ENCODE results near the gene GRIK2. TPM values are rescaled to one million over a fixed set of nuclear protein-coding genes. Genes with fewer than 3 reads are reported as not detected.

GRIK2 gene
- total and polyA plus RNA-seq, 2 experiments from 2014 or later, result 1.4 to 7.1 TPM

- in situ Hi-C loops (cut with MboI), result no loop called here
- Histone ChIP-seq H3K9me2 (ENCODE audit: insufficient read depth) (no peaks in the 10 kb centered on the region), H4K20me1 (ENCODE audit: insufficient read depth) (no peaks in the 10 kb centered on the region), H3K27ac (no peak overlapping the region), H3K9me3 (ENCODE audit: low read depth) (no peaks in the 10 kb centered on the region), H3K4me3 (no peak overlapping the region), H3K27me3 (replicated peaks; ENCODE audit: insufficient read depth) (no peaks in the 10 kb centered on the region), H2AFZ (peak overlapping the region; percentile 14; the same call in 1 of the 2 replicates), H3K36me3 (ENCODE audit: low read depth) (no peaks in the 10 kb centered on the region), H3K4me1 (ENCODE audit: insufficient read depth) (peaks cover 32% of the 10 kb centered on the region), H3F3A (ENCODE audit: insufficient read depth) (peaks cover 20% of the 10 kb centered on the region; the same call in 1 of the 2 replicates), H3K4me2 (ENCODE audit: unreplicated experiment) (peak overlapping the region; percentile 62), H3K79me2 (ENCODE audit: insufficient read depth) (no peaks in the 10 kb centered on the region), H3K9ac (no peak overlapping the region)
- no peak for TF ChIP-seq EZH2phosphoT487 (IDR thresholded peaks at IDR 0.05; ENCODE audit: insufficient read depth, low read depth)
- no peak for TF ChIP-seq EZH2 (IDR thresholded peaks at IDR 0.05; ENCODE audit: insufficient read depth, poor library complexity, severe bottlenecking)
- DNase-seq, result peak; percentile 53
- WGBS, 2 experiments (ENCODE audit: low coverage in 1 of 2, low lambda C conversion rate in 2 of 2, missing lambda C conversion rate in 2 of 2), result 43 to 51% methylated on average over 5 of the region's 5 CpGs
Measured at GRCh38 chr6:101544286-101544685, 150.8 kb downstream of the GRIK2 start.

- H3K9me3 ChIP-seq (ENCODE audit: low read depth), result no peaks in the 10 kb centered on the region
- peak; percentile 42 for DNase-seq
- H3K9me2 ChIP-seq (ENCODE audit: insufficient read depth), result no peaks in the 10 kb centered on the region
- in situ Hi-C loops (cut with MboI), result no loop called here
- H3K4me3 ChIP-seq, result no peak overlapping the region
- no peaks in the 10 kb centered on the region for H3K36me3 ChIP-seq (ENCODE audit: low read depth)
- no peaks in the 10 kb centered on the region for H3K79me2 ChIP-seq (ENCODE audit: insufficient read depth)
- no peaks in the 10 kb centered on the region for H3K27me3 ChIP-seq (replicated peaks; ENCODE audit: insufficient read depth)
- H4K20me1 ChIP-seq (ENCODE audit: insufficient read depth), result no peaks in the 10 kb centered on the region
- no peak overlapping the region for H3K27ac ChIP-seq
- peaks cover 23% of the 10 kb centered on the region for H3K4me1 ChIP-seq (ENCODE audit: insufficient read depth)
- H3K4me2 ChIP-seq (ENCODE audit: unreplicated experiment), result peak overlapping the region; percentile 62
- WGBS, 2 experiments (ENCODE audit: low coverage in 1 of 2, low lambda C conversion rate in 2 of 2, missing lambda C conversion rate in 2 of 2), result 47 to 49% methylated on average over 3 of the region's 3 CpGs
- TF ChIP-seq EZH2 (IDR thresholded peaks at IDR 0.05; ENCODE audit: insufficient read depth, poor library complexity, severe bottlenecking) (no peak), EZH2phosphoT487 (IDR thresholded peaks at IDR 0.05; ENCODE audit: insufficient read depth, low read depth) (no peak)
- peak overlapping the region; percentile 4; the same call in 1 of the 2 replicates for H2AFZ ChIP-seq
- H3F3A ChIP-seq (ENCODE audit: insufficient read depth), result peaks cover 20% of the 10 kb centered on the region; the same call in 1 of the 2 replicates
- no peak overlapping the region for H3K9ac ChIP-seq
Measured at GRCh38 chr6:101545191-101545590, 151.7 kb downstream of the GRIK2 start.

GRCh38 chr6:101550451-101550850, 156.9 kb downstream of the GRIK2 start:
- Histone ChIP-seq H3K27me3 (replicated peaks; ENCODE audit: insufficient read depth) (no peaks in the 10 kb centered on the region), H3K9me3 (ENCODE audit: low read depth) (no peaks in the 10 kb centered on the region), H3K36me3 (ENCODE audit: low read depth) (no peaks in the 10 kb centered on the region), H4K20me1 (ENCODE audit: insufficient read depth) (no peaks in the 10 kb centered on the region), H3K79me2 (ENCODE audit: insufficient read depth) (no peaks in the 10 kb centered on the region), H3K9me2 (ENCODE audit: insufficient read depth) (no peaks in the 10 kb centered on the region), H3K4me2 (ENCODE audit: unreplicated experiment) (no peak overlapping the region), H2AFZ (no peak overlapping the region), H3K27ac (no peak overlapping the region), H3K4me1 (ENCODE audit: insufficient read depth) (peaks cover 6% of the 10 kb centered on the region), H3K9ac (no peak overlapping the region), H3K4me3 (no peak overlapping the region), H3F3A (ENCODE audit: insufficient read depth) (peaks cover 8% of the 10 kb centered on the region; the same call in 1 of the 2 replicates)
- no peak for DNase-seq
- WGBS, 2 experiments (ENCODE audit: low coverage in 1 of 2, low lambda C conversion rate in 2 of 2, missing lambda C conversion rate in 2 of 2), result 68 to 70% methylated on average over 4 of the region's 4 CpGs
- in situ Hi-C loops (cut with MboI), result no loop called here
- TF ChIP-seq EZH2phosphoT487 (IDR thresholded peaks at IDR 0.05; ENCODE audit: insufficient read depth, low read depth) (no peak), EZH2 (IDR thresholded peaks at IDR 0.05; ENCODE audit: insufficient read depth, poor library complexity, severe bottlenecking) (no peak)

GRCh38 chr6:101554231-101554630, 160.7 kb downstream of the GRIK2 start:
- H3K79me2 ChIP-seq (ENCODE audit: insufficient read depth), result no peaks in the 10 kb centered on the region
- no peak overlapping the region for H2AFZ ChIP-seq
- no peak for DNase-seq
- H3K9me2 ChIP-seq (ENCODE audit: insufficient read depth), result no peaks in the 10 kb centered on the region
- WGBS, 2 experiments (ENCODE audit: low coverage in 1 of 2, low lambda C conversion rate in 2 of 2, missing lambda C conversion rate in 2 of 2), result 6 to 29% methylated on average over 1 of the region's 1 CpG
- no peaks in the 10 kb centered on the region for H3K27me3 ChIP-seq (replicated peaks; ENCODE audit: insufficient read depth)
- no peaks in the 10 kb centered on the region for H3F3A ChIP-seq (ENCODE audit: insufficient read depth)
- no peaks in the 10 kb centered on the region for H3K4me1 ChIP-seq (ENCODE audit: insufficient read depth)
- no peak overlapping the region for H3K27ac ChIP-seq
- in situ Hi-C loops (cut with MboI), result no loop called here
- H4K20me1 ChIP-seq (ENCODE audit: insufficient read depth), result no peaks in the 10 kb centered on the region
- no peaks in the 10 kb centered on the region for H3K36me3 ChIP-seq (ENCODE audit: low read depth)
- H3K4me2 ChIP-seq (ENCODE audit: unreplicated experiment), result no peak overlapping the region
- TF ChIP-seq EZH2 (IDR thresholded peaks at IDR 0.05; ENCODE audit: insufficient read depth, poor library complexity, severe bottlenecking) (no peak), EZH2phosphoT487 (IDR thresholded peaks at IDR 0.05; ENCODE audit: insufficient read depth, low read depth) (no peak)
- no peaks in the 10 kb centered on the region for H3K9me3 ChIP-seq (ENCODE audit: low read depth)
- no peak overlapping the region for H3K4me3 ChIP-seq
- H3K9ac ChIP-seq, result no peak overlapping the region

- Histone ChIP-seq H3K4me1 (ENCODE audit: insufficient read depth) (no peaks in the 10 kb centered on the region), H3K27ac (no peak overlapping the region), H3K9me2 (ENCODE audit: insufficient read depth) (no peaks in the 10 kb centered on the region), H3F3A (ENCODE audit: insufficient read depth) (no peaks in the 10 kb centered on the region), H3K9me3 (ENCODE audit: low read depth) (no peaks in the 10 kb centered on the region), H2AFZ (no peak overlapping the region), H3K4me3 (no peak overlapping the region), H3K4me2 (ENCODE audit: unreplicated experiment) (no peak overlapping the region), H3K36me3 (ENCODE audit: low read depth) (no peaks in the 10 kb centered on the region), H4K20me1 (ENCODE audit: insufficient read depth) (no peaks in the 10 kb centered on the region), H3K27me3 (replicated peaks; ENCODE audit: insufficient read depth) (no peaks in the 10 kb centered on the region), H3K9ac (no peak overlapping the region), H3K79me2 (ENCODE audit: insufficient read depth) (no peaks in the 10 kb centered on the region)
- 53 to 58% methylated on average over 2 of the region's 2 CpGs for WGBS, 2 experiments (ENCODE audit: low coverage in 1 of 2, low lambda C conversion rate in 2 of 2, missing lambda C conversion rate in 2 of 2)
- in situ Hi-C loops (cut with MboI), result no loop called here
- no peak for DNase-seq
- TF ChIP-seq EZH2 (IDR thresholded peaks at IDR 0.05; ENCODE audit: insufficient read depth, poor library complexity, severe bottlenecking), result no peak
- no peak for TF ChIP-seq EZH2phosphoT487 (IDR thresholded peaks at IDR 0.05; ENCODE audit: insufficient read depth, low read depth)
Measured at GRCh38 chr6:101558712-101559111, 165.2 kb downstream of the GRIK2 start.
